A204.1 (cell line): ENCODE measurements around the gene GPATCH3.
A peak's percentile ranks its signal among the peaks of the same experiment; 100 is the strongest.
"Not testable (repeated sequence)": the region's sequence is repeated elsewhere in the genome, so short reads cannot be mapped to it uniquely, and the experiment has no call there.

Source experiments
- FAIRE-seq: peaks from 2 replicates; lab custom pipeline; 2012; peaks lifted over from hg19 to GRCh38; lab: Jason Lieb, UNC

The GPATCH3 gene

DNA sequence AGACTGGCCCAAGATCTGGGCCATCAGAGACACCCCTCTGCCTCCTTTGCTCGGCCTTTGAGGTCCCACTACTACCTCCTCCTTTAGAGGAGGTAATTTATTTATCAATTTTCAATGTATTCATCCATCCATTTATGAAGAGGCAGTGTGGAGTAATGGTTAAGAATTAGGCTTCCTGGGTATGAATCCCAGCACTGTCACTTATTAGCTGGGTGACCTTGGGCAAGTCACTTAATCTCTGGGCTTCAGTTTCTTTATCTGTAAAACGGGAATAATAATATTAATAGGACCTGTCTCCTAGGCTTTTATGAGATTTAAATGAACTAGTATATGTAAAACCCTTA, 11.9 kb upstream of the GPATCH3 start:
- no peak for FAIRE-seq

DNA sequence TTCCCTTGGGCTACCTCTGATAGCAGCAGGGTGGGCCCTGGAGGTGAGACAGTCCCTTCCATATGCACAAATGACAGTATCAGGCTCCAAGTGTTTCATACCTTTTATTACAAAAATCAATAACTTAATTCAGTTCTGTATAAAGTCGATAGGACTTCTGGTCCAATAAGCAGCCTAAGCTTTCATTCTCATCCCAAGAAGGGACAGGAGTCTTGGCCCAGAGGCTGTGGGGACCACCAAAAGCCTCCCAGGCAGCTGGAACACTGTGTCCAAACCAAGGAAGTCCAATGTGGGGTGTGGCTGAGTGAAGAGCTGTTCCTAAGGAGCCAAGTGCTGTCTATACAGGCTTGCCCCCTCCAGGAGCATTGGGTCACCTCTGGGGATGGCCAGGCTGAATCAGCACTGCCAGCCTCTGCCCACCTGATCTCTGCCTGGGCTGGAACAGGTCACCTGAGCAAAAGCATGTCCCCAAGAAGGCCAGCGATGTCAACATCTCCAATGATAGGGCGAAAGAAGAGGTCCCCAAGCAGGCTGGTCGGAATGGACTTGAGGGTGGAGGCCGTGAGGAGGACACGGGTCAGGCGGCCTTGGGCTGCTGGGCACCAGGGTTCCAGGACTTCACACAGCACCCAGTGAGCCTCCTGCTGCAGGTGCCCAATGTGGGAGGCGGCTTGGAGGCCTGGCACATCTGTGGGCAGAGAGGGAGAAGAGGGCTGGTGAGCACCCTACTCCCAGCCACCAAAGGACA, 11.3 kb upstream of the GPATCH3 start:
- FAIRE-seq, result no peak

- FAIRE-seq, result no peak
Measured at GRCh38 chr1:26910343-26911160, 10.3 kb upstream of the GPATCH3 start.

DNA sequence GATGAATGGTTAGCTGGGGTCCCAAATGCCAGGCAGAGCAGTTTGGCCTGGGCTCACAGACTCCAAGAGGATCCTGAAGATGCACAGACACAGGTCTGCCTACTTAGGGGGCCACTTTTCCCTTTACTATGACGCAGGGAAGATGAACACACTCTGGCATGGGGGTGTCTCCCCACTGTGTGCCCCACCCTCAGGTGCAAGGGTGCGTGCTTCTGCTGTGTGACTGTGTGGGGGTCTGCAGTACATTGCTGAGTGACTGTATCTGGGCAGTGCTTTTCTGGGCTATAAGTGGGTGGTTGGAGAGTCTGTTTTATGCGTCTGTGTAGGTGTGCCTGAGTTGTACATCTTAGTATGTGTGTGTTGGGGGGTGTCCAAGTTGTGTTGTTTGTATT, 9.7 kb upstream of the GPATCH3 start:
- FAIRE-seq, result no peak

GRCh38 chr1:26907071-26907917, 7.0 kb upstream of the GPATCH3 start:
- no peak for FAIRE-seq

DNA sequence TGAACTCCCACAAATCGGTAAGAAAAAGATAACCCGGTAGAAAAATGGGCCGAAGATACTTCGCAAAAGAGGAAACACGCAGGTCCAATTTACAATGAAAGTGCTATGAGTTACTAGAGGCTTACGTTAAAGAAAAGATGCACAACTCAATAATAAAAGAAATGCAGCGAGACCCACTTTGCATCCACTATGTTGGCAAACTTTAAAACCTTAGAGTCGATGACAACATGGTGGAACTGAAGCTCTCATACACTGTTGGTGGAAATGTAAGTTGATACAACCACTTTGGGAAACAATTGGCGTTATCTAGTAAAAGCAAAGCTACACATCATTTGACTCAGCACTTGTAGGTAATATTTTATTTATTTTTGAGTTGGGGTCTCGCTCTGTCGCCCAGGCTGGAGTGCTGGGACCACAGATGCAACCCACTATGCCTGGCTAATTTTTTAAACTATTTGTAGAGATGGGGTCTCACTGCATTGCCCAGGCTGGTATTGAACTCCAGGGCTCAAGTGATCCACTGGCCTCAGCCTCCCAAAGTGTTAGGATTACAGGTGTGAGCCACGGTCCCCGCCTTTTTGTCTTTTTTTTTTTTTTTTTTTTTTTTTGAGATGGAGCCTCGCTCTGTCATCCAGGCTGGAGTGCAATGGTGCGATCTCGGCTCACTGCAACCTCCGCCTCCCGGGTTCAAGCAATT, 696 bp upstream of the GPATCH3 start:
- no peak for FAIRE-seq

GRCh38 chr1:26897351-26897750, 2.9 kb downstream of the GPATCH3 start:
- FAIRE-seq, result no peak

DNA sequence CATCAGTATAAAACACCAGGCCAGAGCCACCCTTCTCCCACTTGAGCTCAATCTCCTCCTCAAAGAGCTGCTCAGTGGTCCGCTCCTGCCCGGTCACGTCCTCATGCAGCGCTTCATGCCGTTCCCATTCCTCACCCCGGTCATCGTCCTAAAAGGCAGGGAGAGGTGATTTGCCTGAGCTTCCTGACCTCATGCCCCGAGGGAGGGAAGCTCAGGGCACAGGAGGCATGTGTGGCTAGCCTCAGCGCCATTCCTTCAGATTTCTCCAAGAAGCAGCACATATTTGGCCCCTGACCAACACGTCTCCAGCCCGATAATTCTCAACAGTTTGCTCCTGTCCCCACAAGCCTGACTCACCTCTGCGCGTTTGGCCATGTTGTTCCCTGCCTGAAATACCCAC, 6.0 kb downstream of the GPATCH3 start:
- FAIRE-seq, result no peak

GRCh38 chr1:26890467-26890796, 9.8 kb downstream of the GPATCH3 start:
- FAIRE-seq, result no peak

GRCh38 chr1:26889551-26890466, 10.5 kb downstream of the GPATCH3 start, which contains the start of gene GPN2:
Gene GPN2, minus strand, starts transcription at chr1:26890283. Its CDS starts 187 bp downstream, at chr1:26890096.
- FAIRE-seq, result peak; percentile 58

DNA sequence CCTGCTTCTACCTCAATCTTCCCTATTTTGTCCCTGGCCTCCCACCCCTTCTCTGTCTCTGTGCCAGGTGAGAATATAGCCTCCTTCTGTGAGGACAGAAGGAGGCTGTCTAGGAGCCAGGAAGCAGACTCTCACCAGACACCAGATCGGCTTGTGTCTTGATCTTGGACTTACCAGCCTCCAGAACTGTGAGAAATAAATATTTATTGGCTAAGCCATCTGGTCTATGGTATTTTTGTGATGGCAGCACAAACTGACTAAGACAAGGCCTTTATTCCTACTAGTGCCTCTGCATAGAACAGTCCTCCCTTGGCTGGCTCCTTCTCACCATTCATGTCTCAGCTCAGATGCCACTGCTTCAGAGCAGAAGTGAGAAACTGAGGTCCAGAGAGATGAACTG, 12.0 kb downstream of the GPATCH3 start:
- FAIRE-seq, result no peak

- FAIRE-seq, result peak; percentile 23
Measured at GRCh38 chr1:26887125-26887524, 13.1 kb downstream of the GPATCH3 start.

GRCh38 chr1:26882696-26883463, 17.4 kb downstream of the GPATCH3 start:
- no peak for FAIRE-seq

DNA sequence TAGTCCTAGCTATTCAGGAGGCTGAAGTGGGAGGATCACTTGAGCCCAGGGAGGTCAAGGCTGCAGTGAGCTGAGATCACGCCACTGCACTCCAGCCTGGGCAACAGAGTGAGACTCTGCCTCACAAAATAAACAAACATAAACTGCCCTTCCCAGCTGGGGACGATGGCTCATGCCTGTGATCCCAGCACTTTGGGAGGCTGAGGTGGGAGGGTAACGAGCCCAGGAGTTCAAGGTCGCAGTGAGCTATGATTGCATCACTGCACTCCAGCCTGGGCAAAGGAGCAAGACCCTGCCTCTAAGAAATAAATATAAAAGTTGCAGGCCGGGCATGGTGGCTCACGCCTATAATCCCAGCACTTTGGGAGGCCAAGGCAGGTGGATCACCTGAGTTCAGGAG, 18.7 kb downstream of the GPATCH3 start:
- FAIRE-seq, result not testable (repeated sequence)

GRCh38 chr1:26879793-26880192, 20.5 kb downstream of the GPATCH3 start:
- FAIRE-seq, result no peak

GRCh38 chr1:26877326-26877725, 22.9 kb downstream of the GPATCH3 start:
- no peak for FAIRE-seq

DNA sequence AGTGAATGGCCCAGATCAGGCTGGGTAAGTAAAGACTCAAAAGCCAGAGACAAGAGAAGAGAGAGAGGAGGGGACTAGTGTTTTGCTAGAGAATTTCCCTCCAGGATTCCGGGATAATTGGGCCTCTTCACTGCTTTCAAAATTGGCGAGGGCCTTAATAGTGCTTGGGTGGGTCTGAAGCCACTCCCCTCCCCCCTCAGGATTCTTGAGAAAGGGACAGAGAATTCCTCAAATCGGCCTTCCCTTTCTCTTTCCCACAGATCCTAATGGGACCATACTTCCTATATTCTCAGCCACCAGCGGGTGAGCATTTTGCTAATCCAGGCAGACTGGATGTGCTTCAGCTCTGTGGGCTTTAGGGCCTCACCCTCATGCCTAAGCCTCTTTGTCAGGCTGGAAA, 25.4 kb downstream of the GPATCH3 start:
- FAIRE-seq, result no peak

DNA sequence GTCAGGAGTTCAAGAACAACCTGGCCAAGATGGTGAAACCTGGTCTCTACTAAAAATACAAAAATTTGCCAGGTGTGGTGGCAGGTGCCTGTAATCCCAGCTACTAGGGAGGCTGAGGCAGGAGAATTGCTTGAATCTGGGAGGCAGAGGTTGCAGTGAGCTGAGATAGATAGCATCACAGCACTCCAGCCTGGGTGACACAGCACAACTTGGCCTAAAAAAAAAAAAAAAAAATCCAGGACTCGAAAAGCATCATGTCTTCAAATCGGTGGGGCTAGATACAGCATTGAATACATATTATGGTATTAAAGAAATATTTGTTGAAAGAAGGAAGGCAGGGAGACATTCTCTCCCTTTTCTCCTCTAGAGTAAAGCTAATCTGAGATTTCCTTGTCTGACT, 27.2 kb downstream of the GPATCH3 start:
- not testable (repeated sequence) for FAIRE-seq

- FAIRE-seq, result peak; percentile 94
Measured at GRCh38 chr1:26864610-26865480, 35.4 kb downstream of the GPATCH3 start.
